Activated naive CD4-positive, alpha-beta T cell (primary cell): ENCODE data around the gene STEEP1.

Experiments used
- DNase-seq, 4 experiments: peaks; one replicate each; lab custom pipeline; 2025; lab: John Stamatoyannopoulos, UW

The STEEP1 gene

GRCh38 chrX:119488749-119489148 is 76.5 kb downstream of the STEEP1 start:
- DNase-seq = peak in 1 of 4 experiments; percentile 13
